Stomach (tissue), 4 donors: ENCODE measurements around the gene TENM4.

Experiments used
- CTCF ChIP-seq, 7 experiments: fragments of 450-650 bp in 4 of 7; fragments of 200-600 bp in 3 of 7; sonication (generic) in 3 of 7; IDR thresholded peaks; one replicate each; pipeline ENCODE4 v1.5.1; 2016 to 2019; ENCODE audit warnings: antibody characterized with exemption in 7 of 7, control low read depth in 2 of 7, mild to moderate bottlenecking in 1 of 7
- POLR2A ChIP-seq, 4 donors: fragments of 450-650 bp; IDR thresholded peaks; one replicate each; pipeline ENCODE4 v1.6.1; 2016; ENCODE audit warnings: antibody characterized with exemption in 4 of 4, control low read depth in 2 of 4, mild to moderate bottlenecking in 1 of 4, moderate library complexity in 1 of 4
- POLR2AphosphoS5 ChIP-seq, 3 donors: sonication (generic); formaldehyde crosslinking; IDR thresholded peaks; one replicate each; pipeline ENCODE4 v1.6.1; 2016; ENCODE audit warnings: antibody characterized with exemption in 3 of 3

DNA sequence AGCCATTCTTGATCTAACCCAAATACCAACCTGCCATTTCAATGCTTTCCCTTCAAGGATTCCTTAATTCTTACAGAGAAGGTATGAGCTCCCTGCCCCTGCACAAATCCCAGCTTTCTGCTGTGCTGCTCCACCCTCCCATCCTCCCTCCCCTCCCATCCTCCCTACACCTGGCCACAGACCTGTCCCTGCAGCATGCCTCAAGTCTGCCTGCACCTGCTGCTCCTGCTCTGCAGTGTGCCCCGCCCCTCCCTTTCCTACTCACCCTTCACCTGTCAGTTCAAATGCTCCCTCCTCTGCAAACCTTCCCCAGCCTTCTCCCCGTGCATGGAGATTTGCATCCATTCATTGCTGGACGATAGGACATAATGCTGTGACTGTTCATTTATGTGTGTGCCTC lies 726.3 kb downstream of the TENM4 start:
- TF ChIP-seq CTCF (IDR thresholded peaks at IDR 0.05) (no peak), POLR2A (IDR thresholded peaks at IDR 0.05) (no peak), POLR2AphosphoS5 (IDR thresholded peaks at IDR 0.05) (no peak)
